Renal cortical epithelial cell (primary cell): ENCODE results near the gene ZNF512. TPM values are rescaled to one million over a fixed set of nuclear protein-coding genes. Genes with fewer than 3 reads are reported as not detected.
"Not testable (repeated sequence)": the region's sequence is repeated elsewhere in the genome, so short reads cannot be mapped to it uniquely, and the experiment has no call there.

Experiments
- DNase-seq: peaks from one replicate; pipeline ENCODE4 v3.0.0-alpha.2; 2011; ENCODE audit warnings: low read depth
- total RNA-seq: library from RNA; depleted of rRNA; stranded (reverse); fragments of >200 nt; gene quantifications from 2 replicates; pipeline ENCODE4 v1.2.3, GENCODE V29; 2014

The ZNF512 gene
- total RNA-seq, result 10.2 and 48.0 TPM in 2 replicates

GRCh38 chr2:27582695-27583389 is at the start of gene ZNF512:
TSS of gene ZNF512 (plus strand) at chr2:27583042. CDS start at chr2:27583113, 71 bp downstream.
- DNase-seq, result peak; percentile 78

GRCh38 chr2:27537287-27537686 is 45.6 kb upstream of the ZNF512 start:
- DNase-seq, result no peak

GRCh38 chr2:27538839-27539450 is 43.9 kb upstream of the ZNF512 start:
- not testable (repeated sequence) for DNase-seq

GRCh38 chr2:27539649-27540048 is 43.2 kb upstream of the ZNF512 start:
- DNase-seq, result not testable (repeated sequence)

GRCh38 chr2:27544143-27544821 is 38.6 kb upstream of the ZNF512 start:
- DNase-seq, result no peak

- DNase-seq, result peak; percentile 27
Observed at GRCh38 chr2:27545348-27546141, 37.3 kb upstream of the ZNF512 start.

- DNase-seq, result no peak
Observed at GRCh38 chr2:27549303-27549702, 33.5 kb upstream of the ZNF512 start.

- no peak for DNase-seq
Observed at GRCh38 chr2:27551514-27551913, 31.3 kb upstream of the ZNF512 start.

GRCh38 chr2:27552941-27553340 is 29.9 kb upstream of the ZNF512 start:
- no peak for DNase-seq

- not testable (repeated sequence) for DNase-seq
Observed at GRCh38 chr2:27554451-27554850, 28.4 kb upstream of the ZNF512 start.

- no peak for DNase-seq
Observed at GRCh38 chr2:27559228-27559627, 23.6 kb upstream of the ZNF512 start.

GRCh38 chr2:27561060-27561459 is 21.8 kb upstream of the ZNF512 start:
- DNase-seq, result no peak

- DNase-seq, result peak; percentile 54
Observed at GRCh38 chr2:27566628-27567027, 16.2 kb upstream of the ZNF512 start.

GRCh38 chr2:27569398-27569797 is 13.4 kb upstream of the ZNF512 start:
- DNase-seq, result no peak

GRCh38 chr2:27571197-27571596 is 11.6 kb upstream of the ZNF512 start:
- no peak for DNase-seq

GRCh38 chr2:27571681-27572080 is 11.2 kb upstream of the ZNF512 start:
- no peak for DNase-seq

GRCh38 chr2:27572439-27572838 is 10.4 kb upstream of the ZNF512 start:
- no peak for DNase-seq

GRCh38 chr2:27572998-27573429 is 9.8 kb upstream of the ZNF512 start:
- DNase-seq, result no peak

GRCh38 chr2:27573452-27573851 is 9.4 kb upstream of the ZNF512 start:
- DNase-seq, result no peak

- DNase-seq, result no peak
Observed at GRCh38 chr2:27581417-27582128, 1.3 kb upstream of the ZNF512 start.

- no peak for DNase-seq
Observed at GRCh38 chr2:27582129-27582694, 630 bp upstream of the ZNF512 start.
